ENCODE results near the gene ECEL1.

Gene ECEL1, protein sequence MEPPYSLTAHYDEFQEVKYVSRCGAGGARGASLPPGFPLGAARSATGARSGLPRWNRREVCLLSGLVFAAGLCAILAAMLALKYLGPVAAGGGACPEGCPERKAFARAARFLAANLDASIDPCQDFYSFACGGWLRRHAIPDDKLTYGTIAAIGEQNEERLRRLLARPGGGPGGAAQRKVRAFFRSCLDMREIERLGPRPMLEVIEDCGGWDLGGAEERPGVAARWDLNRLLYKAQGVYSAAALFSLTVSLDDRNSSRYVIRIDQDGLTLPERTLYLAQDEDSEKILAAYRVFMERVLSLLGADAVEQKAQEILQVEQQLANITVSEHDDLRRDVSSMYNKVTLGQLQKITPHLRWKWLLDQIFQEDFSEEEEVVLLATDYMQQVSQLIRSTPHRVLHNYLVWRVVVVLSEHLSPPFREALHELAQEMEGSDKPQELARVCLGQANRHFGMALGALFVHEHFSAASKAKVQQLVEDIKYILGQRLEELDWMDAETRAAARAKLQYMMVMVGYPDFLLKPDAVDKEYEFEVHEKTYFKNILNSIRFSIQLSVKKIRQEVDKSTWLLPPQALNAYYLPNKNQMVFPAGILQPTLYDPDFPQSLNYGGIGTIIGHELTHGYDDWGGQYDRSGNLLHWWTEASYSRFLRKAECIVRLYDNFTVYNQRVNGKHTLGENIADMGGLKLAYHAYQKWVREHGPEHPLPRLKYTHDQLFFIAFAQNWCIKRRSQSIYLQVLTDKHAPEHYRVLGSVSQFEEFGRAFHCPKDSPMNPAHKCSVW

DNA sequence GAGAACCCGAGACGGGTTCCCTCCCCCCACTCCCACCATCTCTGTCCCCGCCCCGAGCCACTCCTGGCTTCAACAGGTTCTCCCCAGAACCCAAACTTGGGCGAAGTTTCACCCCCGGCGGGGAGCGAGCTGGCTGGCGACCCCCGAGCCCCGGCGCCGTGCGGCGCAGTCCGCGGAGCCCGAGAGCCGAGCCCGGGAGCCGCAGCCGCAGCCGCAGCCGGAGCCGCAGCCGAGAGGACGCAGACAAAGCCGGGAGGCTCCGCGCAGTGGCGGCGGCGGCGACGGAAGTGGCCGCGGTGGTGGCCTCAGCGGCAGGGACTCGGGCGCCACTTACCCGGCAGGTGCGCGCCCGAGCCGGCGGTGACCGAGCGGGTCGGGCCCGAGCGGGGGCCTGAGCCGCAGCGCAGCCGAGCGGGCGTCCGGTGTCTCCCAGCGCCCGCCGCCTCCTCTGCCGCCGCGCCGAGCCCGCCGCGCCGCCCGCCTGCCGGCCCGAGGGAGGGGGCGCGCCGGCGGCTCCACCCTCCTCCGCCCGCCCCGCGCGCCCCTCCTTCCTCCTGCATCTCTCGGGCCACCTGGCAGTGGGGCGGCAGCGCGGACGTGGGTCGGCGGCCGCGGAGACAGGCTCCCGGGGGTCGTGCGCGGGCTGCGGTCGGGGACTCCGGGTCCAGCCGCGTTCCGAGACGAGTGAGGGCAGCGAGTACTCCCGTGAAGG lies at the start of gene ECEL1:
Gene ECEL1, minus strand, starts transcription at position 450 of the 712 bp plus-strand sequence. CDS start 1,181 bp downstream, outside the sequence.
- Histone ChIP-seq H2AFZ (ENCODE audit: low read depth) (no peak within 1 kb of the TSS), H3K27me3 (ENCODE audit: insufficient read depth, low read depth) (no peaks in the 10 kb centered on the region), H3K4me3 (IDR thresholded peaks at IDR 0.05; ENCODE audit: insufficient read depth, low read depth, low read length) (no peak within 1 kb of the TSS), H3K9ac (no peak within 1 kb of the TSS), H3K79me2 (ENCODE audit: insufficient read depth, low read depth) (no peaks in the 10 kb centered on the region), H3K4me1 (ENCODE audit: low read depth, poor library complexity, severe bottlenecking) (no peaks in the 10 kb centered on the region), H3K4me2 (no peak within 1 kb of the TSS), H4K20me1 (ENCODE audit: insufficient read depth) (no peaks in the 10 kb centered on the region), H3K36me3 (ENCODE audit: insufficient read depth) (no peaks in the 10 kb centered on the region), H3K27ac (no peak within 1 kb of the TSS)
- TF ChIP-seq, protein P1, sequence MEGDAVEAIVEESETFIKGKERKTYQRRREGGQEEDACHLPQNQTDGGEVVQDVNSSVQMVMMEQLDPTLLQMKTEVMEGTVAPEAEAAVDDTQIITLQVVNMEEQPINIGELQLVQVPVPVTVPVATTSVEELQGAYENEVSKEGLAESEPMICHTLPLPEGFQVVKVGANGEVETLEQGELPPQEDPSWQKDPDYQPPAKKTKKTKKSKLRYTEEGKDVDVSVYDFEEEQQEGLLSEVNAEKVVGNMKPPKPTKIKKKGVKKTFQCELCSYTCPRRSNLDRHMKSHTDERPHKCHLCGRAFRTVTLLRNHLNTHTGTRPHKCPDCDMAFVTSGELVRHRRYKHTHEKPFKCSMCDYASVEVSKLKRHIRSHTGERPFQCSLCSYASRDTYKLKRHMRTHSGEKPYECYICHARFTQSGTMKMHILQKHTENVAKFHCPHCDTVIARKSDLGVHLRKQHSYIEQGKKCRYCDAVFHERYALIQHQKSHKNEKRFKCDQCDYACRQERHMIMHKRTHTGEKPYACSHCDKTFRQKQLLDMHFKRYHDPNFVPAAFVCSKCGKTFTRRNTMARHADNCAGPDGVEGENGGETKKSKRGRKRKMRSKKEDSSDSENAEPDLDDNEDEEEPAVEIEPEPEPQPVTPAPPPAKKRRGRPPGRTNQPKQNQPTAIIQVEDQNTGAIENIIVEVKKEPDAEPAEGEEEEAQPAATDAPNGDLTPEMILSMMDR (conservative IDR thresholded peaks at IDR 0.05; ENCODE audit: low read depth, low read length), result no peak

DNA sequence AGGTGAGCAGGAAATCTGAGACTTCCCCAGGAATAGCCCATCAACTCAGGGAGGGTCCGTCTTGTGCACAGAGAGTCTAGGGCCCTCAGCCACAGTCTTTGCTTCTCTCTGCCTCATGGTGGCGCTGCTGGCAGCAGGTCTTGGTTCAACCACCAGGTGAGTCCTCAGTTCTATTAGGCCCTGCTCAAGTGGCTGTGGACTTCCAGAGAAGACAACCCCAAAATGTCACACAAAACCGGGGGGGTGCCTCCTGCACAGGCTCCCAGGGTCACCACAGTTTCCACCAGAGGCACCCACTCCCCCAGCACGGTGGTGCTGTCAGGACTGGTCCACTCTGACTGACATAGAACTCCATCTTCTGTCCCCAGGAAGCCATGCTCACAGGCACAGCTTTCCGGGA lies 49.4 kb upstream of the ECEL1 start:
- H2AFZ ChIP-seq (ENCODE audit: low read depth), result no peak overlapping the region
- H3K4me3 ChIP-seq (IDR thresholded peaks at IDR 0.05; ENCODE audit: insufficient read depth, low read depth, low read length), result no peak overlapping the region
- TF ChIP-seq, protein P1 (conservative IDR thresholded peaks at IDR 0.05; ENCODE audit: low read depth, low read length), result peak; percentile 41
- H3K4me2 ChIP-seq, result no peak overlapping the region
- no peaks in the 10 kb centered on the region for H3K36me3 ChIP-seq (ENCODE audit: insufficient read depth)
- H3K4me1 ChIP-seq (ENCODE audit: low read depth, poor library complexity, severe bottlenecking), result no peaks in the 10 kb centered on the region
- no peak overlapping the region for H3K9ac ChIP-seq
- H4K20me1 ChIP-seq (ENCODE audit: insufficient read depth), result no peaks in the 10 kb centered on the region
- H3K27ac ChIP-seq, result no peak overlapping the region
- H3K27me3 ChIP-seq (ENCODE audit: insufficient read depth, low read depth), result peaks cover 2% of the 10 kb centered on the region; the same call in 1 of the 2 replicates
- H3K79me2 ChIP-seq (ENCODE audit: insufficient read depth, low read depth), result no peaks in the 10 kb centered on the region

DNA sequence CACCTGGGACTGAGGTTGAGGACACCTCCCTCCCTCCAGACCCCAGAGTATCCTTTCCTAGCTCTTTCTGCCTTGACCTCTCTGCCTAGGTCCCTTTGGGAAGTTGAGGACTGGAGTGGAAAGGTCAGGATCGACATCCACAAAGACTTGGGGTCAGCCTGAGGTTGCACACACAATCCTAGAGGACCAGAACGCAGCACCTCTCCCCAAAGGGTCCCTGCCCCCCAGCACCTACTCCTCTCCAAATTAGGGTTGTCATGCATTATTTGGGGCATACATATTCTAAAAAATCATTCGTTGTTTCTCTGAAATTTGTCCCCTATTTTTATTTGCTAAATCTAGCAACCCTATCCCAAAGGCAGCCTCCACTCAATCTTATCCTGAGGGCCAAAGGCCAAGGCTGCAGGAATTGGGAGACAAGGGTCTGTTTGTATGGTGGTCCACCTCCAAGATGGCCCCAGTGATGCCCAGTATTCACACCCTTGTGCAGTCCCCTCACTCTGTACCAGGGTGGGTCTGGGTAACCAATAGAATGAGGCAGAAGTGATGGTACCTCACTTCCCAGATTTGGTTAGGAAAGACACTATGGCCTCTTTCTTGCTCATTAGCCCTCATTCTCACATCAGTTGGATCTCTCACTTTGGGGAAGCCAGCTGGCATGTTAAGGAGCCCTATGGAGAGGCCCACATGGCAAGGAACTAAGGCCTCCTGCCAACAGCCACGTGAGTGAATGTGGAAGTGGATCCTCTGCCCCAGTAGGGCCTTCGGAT lies 48.3 kb upstream of the ECEL1 start:
- no peak overlapping the region for H2AFZ ChIP-seq (ENCODE audit: low read depth)
- H3K4me1 ChIP-seq (ENCODE audit: low read depth, poor library complexity, severe bottlenecking), result no peaks in the 10 kb centered on the region
- H3K4me2 ChIP-seq, result no peak overlapping the region
- TF ChIP-seq, protein P1 (conservative IDR thresholded peaks at IDR 0.05; ENCODE audit: low read depth, low read length), result no peak
- H3K27ac ChIP-seq, result no peak overlapping the region
- H3K9ac ChIP-seq, result no peak overlapping the region
- H3K4me3 ChIP-seq (IDR thresholded peaks at IDR 0.05; ENCODE audit: insufficient read depth, low read depth, low read length), result no peak overlapping the region
- no peaks in the 10 kb centered on the region for H3K79me2 ChIP-seq (ENCODE audit: insufficient read depth, low read depth)
- H4K20me1 ChIP-seq (ENCODE audit: insufficient read depth), result no peaks in the 10 kb centered on the region
- H3K36me3 ChIP-seq (ENCODE audit: insufficient read depth), result no peaks in the 10 kb centered on the region
- H3K27me3 ChIP-seq (ENCODE audit: insufficient read depth, low read depth), result peaks cover 2% of the 10 kb centered on the region; the same call in 1 of the 2 replicates

Measured in KMS-11 (cell line).